HepG2 (cell line): ENCODE data around the gene FIBP. TPM values are rescaled to one million over a fixed set of nuclear protein-coding genes. Genes with fewer than 3 reads are reported as not detected.

Experiments used
- ATAC-seq: fragments of 200-7000 bp; cut with Tn5 transposase; 3 replicates; pipeline ENCODE4 v1.9.1; 2020; ENCODE audit warnings: mild to moderate bottlenecking, moderate library complexity
- BruUV-seq: library from RNA; stranded (reverse); fragments of 400-500 nt; replicated peaks from 2 replicates; lab custom pipeline; 2021; lab: Mats Ljungman, UMichigan
- CTCF ChIA-PET: fragments of 300-600 bp; formaldehyde crosslinking; extraction: SDS; loops from one replicate; lab custom pipeline; 2021; ENCODE audit warnings: low total read pairs, inconsistent platforms, low intra/inter-chr PET ratio; lab: Yijun Ruan, JAX
- POLR2A ChIA-PET: fragments of 350-600 bp; sonication (Branson Sonifier 250); formaldehyde crosslinking; loops from one replicate; lab custom pipeline; 2020; ENCODE audit warnings: antibody characterized with exemption, inconsistent platforms; lab: Yijun Ruan, JAX
- DNase-seq: peaks from one replicate; pipeline ENCODE4 v3.0.0-alpha.2; 2015; ENCODE audit warnings: low spot score
- FAIRE-seq: peaks from 3 replicates; lab custom pipeline; 2011; peaks lifted over from hg19 to GRCh38; lab: Jason Lieb, UNC
- H2AFZ ChIP-seq: one replicate; pipeline ENCODE4 v1.6.1; 2011; ENCODE audit warnings: low read length, inconsistent platforms
- H3K27ac ChIP-seq: fragments of 300-600 bp; 3 replicates; pipeline ENCODE4 v1.8.0; 2011; ENCODE audit warnings: mixed run types, mild to moderate bottlenecking, mixed read lengths, low read length, inconsistent platforms; ENCODE audit not compliant: insufficient read depth; ENCODE audit errors: extremely low read length
- H3K27me3 ChIP-seq, 2 experiments: fragments of 200-600 bp in 1 of 2; 2 replicates in 1 of 2; 3 replicates in 1 of 2; pipeline versions ENCODE4 v1.6.0 to v1.8.0; 2011; ENCODE audit warnings: low read length in 2 of 2, mild to moderate bottlenecking in 2 of 2, moderate library complexity in 2 of 2, inconsistent platforms in 1 of 2; ENCODE audit not compliant: insufficient read depth in 2 of 2, control insufficient read depth in 1 of 2
- H3K36me3 ChIP-seq, 2 experiments: fragments of 200-600 bp in 1 of 2; replicated peaks in 1 of 2; 2 replicates in 1 of 2; 3 replicates in 1 of 2; pipeline versions ENCODE4 v1.5.1 to v1.8.0; 2011; ENCODE audit warnings: low read length in 2 of 2, inconsistent platforms in 1 of 2; ENCODE audit not compliant: insufficient read depth in 2 of 2, control insufficient read depth in 1 of 2
- H3K4me1 ChIP-seq: 2 replicates; pipeline ENCODE4 v1.5.1; 2012; ENCODE audit warnings: low read length, inconsistent platforms; ENCODE audit not compliant: insufficient read depth
- H3K4me2 ChIP-seq: 2 replicates; pipeline ENCODE4 v1.6.0; 2011; ENCODE audit warnings: low read depth, low read length, inconsistent platforms
- H3K4me3 ChIP-seq, 3 experiments: fragments of 200-600 bp in 1 of 3; sonication (generic), shearing (Covaris generic) in 1 of 3; replicated peaks in 1 of 3; 2 replicates each; pipeline ENCODE4 v1.5.1; 2011 to 2016; ENCODE audit warnings: low read length in 3 of 3, inconsistent platforms in 2 of 3, low read depth in 2 of 3, mild to moderate bottlenecking in 2 of 3, control low read depth in 1 of 3, mixed read lengths in 1 of 3; ENCODE audit not compliant: insufficient read depth in 1 of 3
- H3K79me2 ChIP-seq: one replicate; pipeline ENCODE4 v1.6.1; 2011; ENCODE audit warnings: low read length, inconsistent platforms; ENCODE audit not compliant: insufficient read depth
- H3K9ac ChIP-seq: 2 replicates; pipeline ENCODE4 v1.6.0; 2011; ENCODE audit warnings: mild to moderate bottlenecking, low read depth, low read length, inconsistent platforms; ENCODE audit not compliant: insufficient read depth
- H3K9me3 ChIP-seq: 2 replicates; pipeline ENCODE4 v1.5.1; 2012; ENCODE audit warnings: mild to moderate bottlenecking, low read length
- H4K20me1 ChIP-seq: 2 replicates; pipeline ENCODE4 v1.6.0; 2011; ENCODE audit warnings: inconsistent platforms, mild to moderate bottlenecking, low read length, moderate library complexity; ENCODE audit not compliant: insufficient read depth
- AKAP8 ChIP-seq: sonication (generic); formaldehyde crosslinking; IDR thresholded peaks from 2 replicates; pipeline ENCODE4 v1.5.1; 2020; ENCODE audit warnings: mild to moderate bottlenecking, missing genetic modification reagents
- FLYWCH1 ChIP-seq: sonication (generic); formaldehyde crosslinking; IDR thresholded peaks from 2 replicates; pipeline ENCODE4 v1.8.1; 2023; ENCODE audit warnings: mild to moderate bottlenecking, missing genetic modification reagents
- HDAC2 ChIP-seq: sonication (generic); formaldehyde crosslinking; IDR thresholded peaks from 2 replicates; pipeline ENCODE4 v1.4.0; 2020; ENCODE audit warnings: missing genetic modification reagents
- HES4 ChIP-seq: sonication (generic); formaldehyde crosslinking; IDR thresholded peaks from 2 replicates; pipeline ENCODE4 v1.9.0; 2021; ENCODE audit warnings: mild to moderate bottlenecking, missing genetic modification reagents, borderline replicate concordance
- IKZF4 ChIP-seq: sonication (generic); formaldehyde crosslinking; IDR thresholded peaks from 2 replicates; pipeline ENCODE4 v1.5.1; 2020; ENCODE audit warnings: borderline replicate concordance, mild to moderate bottlenecking, low read depth, missing genetic modification reagents; ENCODE audit errors: not compliant biosample characterization
- KLF12 ChIP-seq: sonication (generic); formaldehyde crosslinking; IDR thresholded peaks from 2 replicates; pipeline ENCODE4 v1.4.0; 2020; ENCODE audit warnings: missing genetic modification reagents, borderline replicate concordance
- POLR2A ChIP-seq, 2 experiments: IDR thresholded peaks; 2 replicates each; pipeline ENCODE4 v1.6.1; 2011; ENCODE audit warnings: low read depth in 2 of 2, low read length in 2 of 2, mild to moderate bottlenecking in 1 of 2, moderate library complexity in 1 of 2; ENCODE audit not compliant: insufficient read depth in 1 of 2
- POLR2G ChIP-seq: fragments of 200-400 bp; formaldehyde crosslinking; IDR thresholded peaks from 2 replicates; pipeline ENCODE4 v1.6.1; 2018; ENCODE audit warnings: mild to moderate bottlenecking, low read depth, low read length, moderate library complexity
- RCOR2 ChIP-seq: IDR thresholded peaks from 2 replicates; pipeline ENCODE4 v1.6.1; 2016; ENCODE audit warnings: missing biosample characterization, missing genetic modification reagents
- SMC3 ChIP-seq: IDR thresholded peaks from 2 replicates; pipeline ENCODE4 v1.6.1; 2011; ENCODE audit warnings: low read length, improper control_type of control experiment
- ZBTB39 ChIP-seq: sonication (generic); formaldehyde crosslinking; IDR thresholded peaks from 2 replicates; pipeline ENCODE4 v1.5.0; 2020; ENCODE audit warnings: missing genetic modification reagents
- ZMYM3 ChIP-seq: sonication (generic); formaldehyde crosslinking; IDR thresholded peaks from 2 replicates; pipeline ENCODE4 v1.5.1; 2020; ENCODE audit warnings: mild to moderate bottlenecking, missing genetic modification reagents
- ZNF124 ChIP-seq: sonication (generic); formaldehyde crosslinking; IDR thresholded peaks from 2 replicates; pipeline ENCODE4 v1.4.0; 2020; ENCODE audit warnings: missing genetic modification reagents
- ZNF205 ChIP-seq: IDR thresholded peaks from 2 replicates; pipeline ENCODE4 v1.6.1; 2018; ENCODE audit warnings: missing biosample characterization, missing genetic modification reagents
- ZNF329 ChIP-seq: sonication (generic); formaldehyde crosslinking; IDR thresholded peaks from 2 replicates; pipeline ENCODE4 v1.9.0; 2021; ENCODE audit warnings: low read depth, mild to moderate bottlenecking, missing genetic modification reagents
- ZNF362 ChIP-seq: sonication (generic); formaldehyde crosslinking; IDR thresholded peaks from 2 replicates; pipeline ENCODE4 v1.4.0; 2020; ENCODE audit warnings: missing genetic modification reagents, mild to moderate bottlenecking, borderline replicate concordance
- ZNF432 ChIP-seq: sonication (generic); formaldehyde crosslinking; IDR thresholded peaks from 2 replicates; pipeline ENCODE4 v1.5.0; 2020; ENCODE audit warnings: missing genetic modification reagents, mild to moderate bottlenecking, borderline replicate concordance
- ZNF720 ChIP-seq: sonication (generic); formaldehyde crosslinking; IDR thresholded peaks from 2 replicates; pipeline ENCODE4 v1.4.0; 2020; ENCODE audit warnings: missing genetic modification reagents
- ZNF850 ChIP-seq: sonication (generic); formaldehyde crosslinking; conservative IDR thresholded peaks from 2 replicates; pipeline ENCODE4 v1.9.0; 2021; ENCODE audit warnings: mild to moderate bottlenecking, missing genetic modification reagents
- WGBS: methylation state at CpG from one replicate; pipeline ENCODE4 v1.1.6; 2017; ENCODE audit warnings: low lambda C conversion rate; 5-methylcytosine and 5-hydroxymethylcytosine counted together
- in situ Hi-C: cut with HindIII; loops from 2 replicates; pipeline ENCODE4 v1.10.0; 2017; ENCODE audit warnings: low pct_unique_long_range_greater_than_20kb; ENCODE audit not compliant: extremely low pct_ligation_motif_present
- intact Hi-C: fragments of 100-400 bp; cut with micrococcal nuclease; formaldehyde crosslinking; loops from one replicate; pipeline ENCODE4 v1.10.0; 2022; ENCODE audit not compliant: unreplicated experiment
- polyA plus RNA-seq, 8 experiments: library from polyadenylated mRNA; depleted of rRNA in 3 of 8; stranded (reverse) in 7 of 8; unstranded in 1 of 8; fragments of >200 nt; fragmentation: Illumina TruSeq in 4 of 8; extraction: Trizol in 4 of 8; gene quantifications; 2 replicates each; pipeline versions ENCODE4 v1.2.1 to v1.2.3, GENCODE V29; 2011 to 2016; ENCODE audit warnings: low read depth in 4 of 8, missing spikeins in 1 of 8, mixed read lengths in 1 of 8; ENCODE audit not compliant: insufficient read depth in 1 of 8
- total RNA-seq, 5 experiments: library from RNA; depleted of rRNA; stranded (reverse); fragments of >200 nt; fragmentation: Illumina TruSeq; extraction: Trizol; gene quantifications; 2 replicates each; pipeline ENCODE4 v1.2.3, GENCODE V29; 2016; ENCODE audit warnings: low read depth in 1 of 5
- TF ChIP-seq, protein P1 (sequence below): sonication (generic); formaldehyde crosslinking; conservative IDR thresholded peaks from 2 replicates; pipeline ENCODE4 v1.8.1; 2023; ENCODE audit warnings: missing genetic modification reagents
- TF ChIP-seq, protein P2 (sequence below): sonication (generic); formaldehyde crosslinking; IDR thresholded peaks from 2 replicates; pipeline ENCODE4 v1.4.0; 2020; ENCODE audit warnings: mild to moderate bottlenecking, missing genetic modification reagents

Gene FIBP
- total and polyA plus RNA-seq, 2 of the 13 experiments (the other 11 are each of a cell fraction or from before 2014, with no cell fraction given): 42.9 to 62.1 TPM

- ChIA-PET POLR2A (interaction anchor here (0.9 to 4.1 kb wide), 5 partner anchors 8 to 38 kb away, joined by 4 to 20 read pairs (median 6); partner anchors contain the start of genes CCDC85B and MUS81), CTCF (no interaction called here)
- no peak for DNase-seq
- Histone ChIP-seq H3K36me3 (peaks cover 14 to 34% of the 10 kb centered on the region in 2 experiments), H3K79me2 (peaks cover 14% of the 10 kb centered on the region), H4K20me1 (peaks cover 43% of the 10 kb centered on the region), H2AFZ (no peak overlapping the region), H3K4me1 (peaks cover 74% of the 10 kb centered on the region), H3K27me3 (no peaks in the 10 kb centered on the region), H3K9ac (no peak overlapping the region), H3K4me3 (no peak overlapping the region), H3K9me3 (0 out of 2 replicates have a peak, but pooled peaks cover 4% of the 10 kb centered on the region), H3K4me2 (no peak overlapping the region), H3K27ac (no peak overlapping the region)
- intact Hi-C loops (no loop called here), in situ Hi-C loops (loop anchor here (10.0 kb wide), 1 partner anchor 297 kb away; the partner anchor contains the start of gene LTBP3)
- no TSS peak for BruUV-seq
- ATAC-seq: no peak
- WGBS: 94% methylated on average over 8 of the region's 10 CpGs
- FAIRE-seq: no peak
- TF ChIP-seq, protein P1, sequence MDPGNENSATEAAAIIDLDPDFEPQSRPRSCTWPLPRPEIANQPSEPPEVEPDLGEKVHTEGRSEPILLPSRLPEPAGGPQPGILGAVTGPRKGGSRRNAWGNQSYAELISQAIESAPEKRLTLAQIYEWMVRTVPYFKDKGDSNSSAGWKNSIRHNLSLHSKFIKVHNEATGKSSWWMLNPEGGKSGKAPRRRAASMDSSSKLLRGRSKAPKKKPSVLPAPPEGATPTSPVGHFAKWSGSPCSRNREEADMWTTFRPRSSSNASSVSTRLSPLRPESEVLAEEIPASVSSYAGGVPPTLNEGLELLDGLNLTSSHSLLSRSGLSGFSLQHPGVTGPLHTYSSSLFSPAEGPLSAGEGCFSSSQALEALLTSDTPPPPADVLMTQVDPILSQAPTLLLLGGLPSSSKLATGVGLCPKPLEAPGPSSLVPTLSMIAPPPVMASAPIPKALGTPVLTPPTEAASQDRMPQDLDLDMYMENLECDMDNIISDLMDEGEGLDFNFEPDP: 0 out of 2 replicates have a peak, but pooled peaks have one; percentile 33
- TF ChIP-seq AKAP8 (CRISPR knock-in tag) (peak; percentile 2; the same call in 1 of the 2 replicates), IKZF4 (no peak), FLYWCH1 (no peak), ZNF124 (CRISPR knock-in tag) (no peak), ZNF329 (no peak), KLF12 (CRISPR knock-in tag) (no peak), POLR2A (IDR thresholded peaks at IDR 0.05; ENCODE audit: insufficient read depth in 1 of 2, low read depth in 2 of 2, low read length in 2 of 2) (0 out of 4 replicates have a peak, but pooled peaks of 1 of the 2 experiments have one; percentile 29), ZNF362 (CRISPR knock-in tag) (no peak), POLR2G (peak; percentile 61), SMC3 (no peak), HDAC2 (CRISPR knock-in tag) (no peak), HES4 (CRISPR knock-in tag) (no peak), ZNF432 (CRISPR knock-in tag) (no peak), RCOR2 (CRISPR knock-in tag) (no peak), ZNF850 (CRISPR knock-in tag) (no peak), ZNF205 (CRISPR knock-in tag) (no peak), ZNF720 (CRISPR knock-in tag) (no peak), ZMYM3 (CRISPR knock-in tag) (no peak), ZBTB39 (CRISPR knock-in tag) (no peak)
- TF ChIP-seq, protein P2, sequence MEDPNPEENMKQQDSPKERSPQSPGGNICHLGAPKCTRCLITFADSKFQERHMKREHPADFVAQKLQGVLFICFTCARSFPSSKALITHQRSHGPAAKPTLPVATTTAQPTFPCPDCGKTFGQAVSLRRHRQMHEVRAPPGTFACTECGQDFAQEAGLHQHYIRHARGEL (CRISPR knock-in tag): no peak
These were observed 36.3 kb downstream of the FIBP start for GRCh38 chr11:65851811-65852507.
